ENCODE data around the gene LEF1.

GRCh38 chr4:108155373-108155772 is 13.4 kb downstream of the LEF1 start:
- TF ChIP-seq CTCF (IDR thresholded peaks at IDR 0.05; ENCODE audit: low read depth, low read length) (no peak), POLR2A (IDR thresholded peaks at IDR 0.05; ENCODE audit: extremely low read depth, insufficient read length) (no peak)

Data from NB4 (cell line).